ENCODE data around the gene RHOU. TPM values are rescaled to one million over a fixed set of nuclear protein-coding genes. Genes with fewer than 3 reads are reported as not detected.
A peak's percentile ranks its signal among the peaks of the same experiment; 100 is the strongest.

Gene RHOU
- total RNA-seq, 4 donors from 2014 or later: 17.2 to 50.1 (median 33.9) TPM

GRCh38 chr1:228777236-228777635 is 42.0 kb downstream of the RHOU start:
- no peak for ATAC-seq (ENCODE audit: low FRiP score)
- TF ChIP-seq CTCF (IDR thresholded peaks at IDR 0.05): no peak
- DNase-seq (ENCODE audit: low spot score): no peak

- no peak for TF ChIP-seq CTCF (IDR thresholded peaks at IDR 0.05)
- ATAC-seq (ENCODE audit: low FRiP score) (no peak), DNase-seq (ENCODE audit: low spot score) (no peak)
Observed at GRCh38 chr1:228778026-228778425, 42.7 kb downstream of the RHOU start.

- no peak for DNase-seq (ENCODE audit: low spot score)
- no peak for TF ChIP-seq CTCF (IDR thresholded peaks at IDR 0.05)
- no peak for ATAC-seq (ENCODE audit: low FRiP score)
Observed at GRCh38 chr1:228778466-228778865, 43.2 kb downstream of the RHOU start.

- DNase-seq (ENCODE audit: low spot score) (no peak), ATAC-seq (ENCODE audit: low FRiP score) (no peak)
- no peak for TF ChIP-seq CTCF (IDR thresholded peaks at IDR 0.05)
Observed at GRCh38 chr1:228778961-228779360, 43.7 kb downstream of the RHOU start.

- TF ChIP-seq CTCF (IDR thresholded peaks at IDR 0.05): no peak
- DNase-seq (ENCODE audit: low spot score) (no peak), ATAC-seq (ENCODE audit: low FRiP score) (peak; percentile 31)
Observed at GRCh38 chr1:228781161-228781808, 46.0 kb downstream of the RHOU start.

GRCh38 chr1:228781809-228782661 is 46.8 kb downstream of the RHOU start:
- ATAC-seq (ENCODE audit: low FRiP score): peak; percentile 6
- no peak for TF ChIP-seq CTCF (IDR thresholded peaks at IDR 0.05)

More at GRCh38 chr1:228781809-228782661, 46.8 kb downstream of the RHOU start:
- no peak for DNase-seq (ENCODE audit: low spot score)

Data from omental fat pad (tissue), 4 donors.